ENCODE measurements around the gene TMEM115.

TMEM115 gene

GRCh38 chr3:50358911-50359759 is at the start of gene TMEM115:
TSS of gene TMEM115 (minus strand) at chr3:50359521. CDS start at chr3:50359063, 458 bp downstream.
- TF ChIP-seq CTCF (IDR thresholded peaks at IDR 0.05; ENCODE audit: low read depth, low read length, missing control alignments): no peak
- peaks cover 13% of the 10 kb centered on the region for H3K36me3 ChIP-seq (replicated peaks)
- H3K27ac ChIP-seq: peak within 1 kb of the TSS; percentile 77
- no peaks in the 10 kb centered on the region for H3K27me3 ChIP-seq (replicated peaks)
- in situ Hi-C loops (cut with HindIII; ENCODE audit: low pct_ligation_motif_present, low sequenced_read_pairs): no loop called here
- DNase-seq: peak; percentile 99
- H3K4me3 ChIP-seq (ENCODE audit: low read depth, low read length): peak within 1 kb of the TSS; percentile 95

- H3K36me3 ChIP-seq (replicated peaks): no peaks in the 10 kb centered on the region
- H3K4me3 ChIP-seq (ENCODE audit: low read depth, low read length): no peak overlapping the region
- H3K27ac ChIP-seq: no peak overlapping the region
- DNase-seq: no peak
- in situ Hi-C loops (cut with HindIII; ENCODE audit: low pct_ligation_motif_present, low sequenced_read_pairs): no loop called here
- H3K27me3 ChIP-seq (replicated peaks): no peaks in the 10 kb centered on the region
- no peak for TF ChIP-seq CTCF (IDR thresholded peaks at IDR 0.05; ENCODE audit: low read depth, low read length, missing control alignments)
Observed at GRCh38 chr3:50408443-50408944, 49.2 kb upstream of the TMEM115 start.

GRCh38 chr3:50406487-50406886 is 47.2 kb upstream of the TMEM115 start:
- no peak for TF ChIP-seq CTCF (IDR thresholded peaks at IDR 0.05; ENCODE audit: low read depth, low read length, missing control alignments)
- in situ Hi-C loops (cut with HindIII; ENCODE audit: low pct_ligation_motif_present, low sequenced_read_pairs): no loop called here
- Histone ChIP-seq H3K27me3 (replicated peaks) (no peaks in the 10 kb centered on the region), H3K27ac (no peak overlapping the region), H3K4me3 (ENCODE audit: low read depth, low read length) (no peak overlapping the region), H3K36me3 (replicated peaks) (no peaks in the 10 kb centered on the region)
- DNase-seq: no peak

- H3K27ac ChIP-seq: no peak overlapping the region
- no peaks in the 10 kb centered on the region for H3K36me3 ChIP-seq (replicated peaks)
- no peak overlapping the region for H3K4me3 ChIP-seq (ENCODE audit: low read depth, low read length)
- H3K27me3 ChIP-seq (replicated peaks): no peaks in the 10 kb centered on the region
- no peak for DNase-seq
- in situ Hi-C loops (cut with HindIII; ENCODE audit: low pct_ligation_motif_present, low sequenced_read_pairs): no loop called here
- TF ChIP-seq CTCF (IDR thresholded peaks at IDR 0.05; ENCODE audit: low read depth, low read length, missing control alignments): no peak
Observed at GRCh38 chr3:50405249-50405648, 45.9 kb upstream of the TMEM115 start.

GRCh38 chr3:50401978-50402595 is 42.8 kb upstream of the TMEM115 start:
- no peak for TF ChIP-seq CTCF (IDR thresholded peaks at IDR 0.05; ENCODE audit: low read depth, low read length, missing control alignments)
- H3K27ac ChIP-seq: no peak overlapping the region
- no peak for DNase-seq
- no peaks in the 10 kb centered on the region for H3K27me3 ChIP-seq (replicated peaks)
- H3K4me3 ChIP-seq (ENCODE audit: low read depth, low read length): no peak overlapping the region
- no peaks in the 10 kb centered on the region for H3K36me3 ChIP-seq (replicated peaks)
- in situ Hi-C loops (cut with HindIII; ENCODE audit: low pct_ligation_motif_present, low sequenced_read_pairs): no loop called here
